Hepatocyte (in vitro differentiated cells): ENCODE results near the gene CYP2A7.

Source experiments
- CTCF ChIP-seq: fragments of 200-600 bp; sonication (generic); IDR thresholded peaks from 2 replicates; pipeline ENCODE4 v1.5.1; 2016; ENCODE audit warnings: antibody characterized with exemption, mild to moderate bottlenecking; ENCODE audit not compliant: poor library complexity
- EZH2 ChIP-seq: fragments of 200-600 bp; sonication (generic); IDR thresholded peaks from 2 replicates; pipeline ENCODE4 v1.6.1; 2016; ENCODE audit warnings: antibody characterized with exemption, mild to moderate bottlenecking, borderline replicate concordance
- EZH2phosphoT487 ChIP-seq: fragments of 200-600 bp; sonication (generic); IDR thresholded peaks from one replicate; pipeline ENCODE4 v1.6.1; 2018; ENCODE audit warnings: antibody characterized with exemption, mild to moderate bottlenecking, low read depth, moderate library complexity; ENCODE audit not compliant: unreplicated experiment, severe bottlenecking

DNA sequence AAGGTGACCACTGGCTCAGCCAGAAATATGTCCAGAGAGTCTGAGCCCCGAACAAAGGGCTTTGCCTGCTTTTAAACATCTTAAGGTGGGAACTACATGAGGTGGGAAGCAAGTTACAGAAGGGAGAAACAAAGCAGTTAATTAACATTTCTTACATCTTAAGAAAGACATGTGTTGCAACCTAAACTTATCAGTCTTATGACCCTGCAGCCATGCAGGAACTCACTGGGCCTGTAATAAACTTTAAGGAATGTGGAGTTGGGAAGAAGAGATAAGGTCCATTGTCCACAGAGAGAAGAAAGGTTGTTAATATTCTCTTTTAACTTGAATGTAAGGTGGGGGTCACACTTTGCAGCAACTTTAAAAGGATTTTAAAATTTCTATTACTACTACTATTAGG is 46.8 kb upstream of the CYP2A7 start:
- TF ChIP-seq CTCF: no peak
- no peak for TF ChIP-seq EZH2phosphoT487
- no peak for TF ChIP-seq EZH2
